ENCODE results near the gene GEMIN5.

GEMIN5 gene

GRCh38 chr5:154878642-154879335 lies 59.2 kb downstream of the GEMIN5 start:
- Histone ChIP-seq H3K36me3 (peaks cover 41% of the 10 kb centered on the region), H3K9me3 (no peaks in the 10 kb centered on the region; the same call in 1 of the 2 replicates), H3K4me3 (ENCODE audit: low read depth, low read length) (no peak overlapping the region), H3K27me3 (no peaks in the 10 kb centered on the region), H3K4me1 (no peaks in the 10 kb centered on the region; the same call in 1 of the 2 replicates)
- TF ChIP-seq CTCF (IDR thresholded peaks at IDR 0.05; ENCODE audit: low read depth, low read length), result no peak
- no peak for DNase-seq

DNA sequence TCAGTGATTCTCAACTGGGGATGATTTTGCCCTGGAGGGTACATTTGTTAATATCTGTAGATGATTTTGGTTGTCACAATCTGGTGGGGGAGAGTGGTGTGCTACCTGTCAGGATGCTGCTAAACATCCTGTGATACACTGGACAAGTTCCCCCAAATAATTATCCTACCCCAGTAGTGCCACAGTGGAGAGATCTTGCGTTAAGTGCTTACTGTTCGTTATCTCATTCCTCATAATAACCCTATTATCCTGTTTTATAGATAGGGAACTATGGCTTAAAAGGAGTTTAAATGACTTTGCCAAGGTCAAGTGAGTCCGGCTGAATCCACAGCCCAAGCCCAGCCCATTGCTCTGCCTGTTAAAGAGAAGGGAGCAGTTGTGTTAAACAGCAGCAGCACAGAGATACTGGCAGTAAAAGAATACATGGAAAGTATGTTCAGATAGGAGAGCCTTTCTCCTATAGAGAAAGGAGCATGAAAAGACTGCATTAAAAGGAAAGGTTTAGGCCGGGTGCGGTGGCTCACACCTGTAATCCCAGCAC lies 64.2 kb downstream of the GEMIN5 start:
- TF ChIP-seq CTCF (IDR thresholded peaks at IDR 0.05; ENCODE audit: low read depth, low read length), result no peak
- H3K9me3 ChIP-seq, result no peaks in the 10 kb centered on the region; the same call in 1 of the 2 replicates
- peaks cover 66% of the 10 kb centered on the region for H3K36me3 ChIP-seq
- H3K27me3 ChIP-seq, result no peaks in the 10 kb centered on the region
- H3K4me3 ChIP-seq (ENCODE audit: low read depth, low read length), result no peak overlapping the region
- no peaks in the 10 kb centered on the region; the same call in 1 of the 2 replicates for H3K4me1 ChIP-seq
- no peak for DNase-seq

DNA sequence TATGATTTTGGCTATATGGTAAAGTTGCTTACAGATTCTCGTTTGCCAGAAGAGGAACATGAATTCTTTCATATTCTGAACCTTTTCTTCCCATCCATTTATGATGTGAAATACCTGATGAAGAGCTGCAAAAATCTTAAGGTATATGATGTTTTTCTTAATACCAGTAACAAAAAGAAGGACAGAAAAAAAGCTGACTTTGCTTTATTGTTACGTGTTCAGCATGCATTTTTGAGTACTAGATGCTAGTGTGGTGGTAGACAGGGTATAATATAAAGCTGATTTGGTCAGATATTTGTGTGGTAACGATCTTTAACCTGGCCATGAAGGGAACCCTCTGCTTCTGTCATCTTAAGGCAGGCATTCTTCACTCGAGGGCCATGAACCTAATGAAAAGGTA lies 66.3 kb downstream of the GEMIN5 start:
- Histone ChIP-seq H3K4me1 (peaks cover 4% of the 10 kb centered on the region), H3K36me3 (peaks cover 60% of the 10 kb centered on the region), H3K9me3 (no peaks in the 10 kb centered on the region), H3K4me3 (ENCODE audit: low read depth, low read length) (no peak overlapping the region), H3K27me3 (no peaks in the 10 kb centered on the region)
- no peak for TF ChIP-seq CTCF (IDR thresholded peaks at IDR 0.05; ENCODE audit: low read depth, low read length)
- no peak for DNase-seq

GRCh38 chr5:154868702-154869101 lies 69.3 kb downstream of the GEMIN5 start:
- no peak overlapping the region for H3K4me3 ChIP-seq (ENCODE audit: low read depth, low read length)
- peaks cover 59% of the 10 kb centered on the region for H3K36me3 ChIP-seq
- H3K9me3 ChIP-seq, result no peaks in the 10 kb centered on the region
- peak; percentile 65 for TF ChIP-seq CTCF (IDR thresholded peaks at IDR 0.05; ENCODE audit: low read depth, low read length)
- H3K4me1 ChIP-seq, result peaks cover 4% of the 10 kb centered on the region
- H3K27me3 ChIP-seq, result no peaks in the 10 kb centered on the region
- DNase-seq, result peak; percentile 63

DNA sequence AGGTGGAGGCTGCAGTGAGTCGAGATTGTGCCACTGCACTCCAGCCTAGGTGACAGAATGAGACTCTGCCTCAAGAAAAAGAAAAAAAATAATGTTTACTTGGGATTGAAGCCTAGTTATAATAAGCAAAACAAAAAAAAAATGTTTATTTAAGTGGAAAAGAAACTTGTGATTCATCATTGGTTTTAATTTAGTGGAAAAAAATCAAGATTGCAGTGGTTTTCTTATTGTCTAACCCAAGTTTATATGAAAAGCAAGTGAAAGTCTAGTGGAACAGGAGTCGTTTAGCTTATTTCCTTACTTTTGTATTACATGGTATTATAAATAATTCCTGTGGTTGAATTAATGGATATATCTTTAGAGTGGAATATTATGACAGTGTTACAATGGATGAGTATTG lies 71.2 kb downstream of the GEMIN5 start:
- Histone ChIP-seq H3K27me3 (no peaks in the 10 kb centered on the region), H3K4me1 (peaks cover 4% of the 10 kb centered on the region), H3K9me3 (no peaks in the 10 kb centered on the region), H3K36me3 (peaks cover 53% of the 10 kb centered on the region), H3K4me3 (ENCODE audit: low read depth, low read length) (no peak overlapping the region)
- no peak for DNase-seq
- no peak for TF ChIP-seq CTCF (IDR thresholded peaks at IDR 0.05; ENCODE audit: low read depth, low read length)

- H3K36me3 ChIP-seq, result peaks cover 43% of the 10 kb centered on the region
- DNase-seq, result no peak
- TF ChIP-seq CTCF (IDR thresholded peaks at IDR 0.05; ENCODE audit: low read depth, low read length), result no peak
These were observed 72.4 kb downstream of the GEMIN5 start for GRCh38 chr5:154865466-154866184.

More at GRCh38 chr5:154865466-154866184, 72.4 kb downstream of the GEMIN5 start:
- Histone ChIP-seq H3K27me3 (no peaks in the 10 kb centered on the region), H3K4me1 (peaks cover 4% of the 10 kb centered on the region), H3K9me3 (no peaks in the 10 kb centered on the region), H3K4me3 (ENCODE audit: low read depth, low read length) (no peak overlapping the region)

All from BE2C (cell line).